DMS79 (cell line): ENCODE results near the gene VPS51.

Experiments
- DNase-seq: peaks from one replicate; lab custom pipeline; 2025; lab: John Stamatoyannopoulos, UW

Gene VPS51

DNA sequence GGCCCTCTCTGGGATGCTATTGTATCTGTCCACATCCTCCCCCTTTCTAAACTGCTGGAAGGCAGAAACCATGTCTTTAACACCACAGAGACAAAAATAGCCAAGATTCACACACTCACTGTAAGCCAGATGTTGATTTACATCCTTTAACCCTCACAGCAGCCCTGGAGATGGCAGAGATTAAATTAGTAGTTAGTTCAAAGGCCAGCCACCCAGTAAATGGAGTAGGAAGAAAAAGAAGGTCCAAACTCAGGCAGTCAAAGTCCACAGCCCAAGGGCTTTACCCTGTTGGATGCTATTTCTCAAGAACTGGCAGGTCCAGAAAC lies 23.6 kb downstream of the VPS51 start:
- no peak for DNase-seq

GRCh38 chr11:65120831-65121230 lies 24.8 kb downstream of the VPS51 start:
- no peak for DNase-seq

GRCh38 chr11:65121447-65121864 lies 25.4 kb downstream of the VPS51 start:
- DNase-seq, result no peak

DNA sequence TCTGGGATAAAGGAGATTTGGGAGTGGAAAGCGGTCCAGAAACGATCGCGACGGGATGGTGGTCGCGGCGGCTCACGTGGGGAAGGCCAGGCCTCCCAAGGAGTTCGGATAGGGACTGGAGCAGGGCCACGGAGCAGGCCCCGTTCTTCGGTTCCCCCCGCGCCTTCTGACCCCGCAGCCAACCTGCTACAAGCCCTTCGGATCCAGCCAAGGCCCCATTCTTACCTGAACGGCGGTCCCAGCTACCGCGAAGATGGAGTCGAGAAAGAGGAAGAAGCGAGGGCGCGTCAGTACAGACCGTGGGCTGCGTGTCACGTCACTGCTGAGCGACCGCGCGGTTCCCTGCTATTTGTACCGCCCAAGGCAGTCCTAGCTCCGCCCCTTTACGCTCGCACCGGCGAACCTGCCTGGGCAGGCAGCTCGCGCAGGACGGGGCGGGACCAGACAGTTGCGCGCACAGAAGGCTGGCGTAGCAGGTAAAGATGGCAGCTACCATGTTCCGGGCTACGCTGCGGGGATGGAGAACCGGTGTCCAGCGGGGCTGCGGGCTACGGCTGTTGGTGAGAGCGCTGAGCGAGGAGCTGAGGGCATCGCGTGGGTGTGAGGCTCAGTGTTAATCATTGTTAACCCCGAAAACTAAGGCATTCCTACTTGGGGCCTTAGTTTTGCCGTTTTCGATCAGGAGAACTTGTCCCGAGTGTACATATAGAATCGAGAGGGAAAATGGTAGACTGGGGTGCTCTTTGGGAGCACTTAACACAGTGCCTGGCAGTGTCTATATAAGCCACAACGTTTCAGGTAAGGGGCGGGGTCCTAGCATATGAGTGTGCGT lies 26.1 kb downstream of the VPS51 start, which contains the start of the genes FAU and MRPL49:
Gene FAU, minus strand, starts transcription at position 270 of the 832 bp plus-strand sequence. CDS start 321 bp downstream, outside the sequence.
Gene MRPL49, plus strand, starts transcription at position 457 of the 832 bp plus-strand sequence. Its CDS starts 26 bp downstream, at position 483.
- DNase-seq, result peak; percentile 94

GRCh38 chr11:65124480-65125196 lies 28.6 kb downstream of the VPS51 start:
- DNase-seq, result no peak

DNA sequence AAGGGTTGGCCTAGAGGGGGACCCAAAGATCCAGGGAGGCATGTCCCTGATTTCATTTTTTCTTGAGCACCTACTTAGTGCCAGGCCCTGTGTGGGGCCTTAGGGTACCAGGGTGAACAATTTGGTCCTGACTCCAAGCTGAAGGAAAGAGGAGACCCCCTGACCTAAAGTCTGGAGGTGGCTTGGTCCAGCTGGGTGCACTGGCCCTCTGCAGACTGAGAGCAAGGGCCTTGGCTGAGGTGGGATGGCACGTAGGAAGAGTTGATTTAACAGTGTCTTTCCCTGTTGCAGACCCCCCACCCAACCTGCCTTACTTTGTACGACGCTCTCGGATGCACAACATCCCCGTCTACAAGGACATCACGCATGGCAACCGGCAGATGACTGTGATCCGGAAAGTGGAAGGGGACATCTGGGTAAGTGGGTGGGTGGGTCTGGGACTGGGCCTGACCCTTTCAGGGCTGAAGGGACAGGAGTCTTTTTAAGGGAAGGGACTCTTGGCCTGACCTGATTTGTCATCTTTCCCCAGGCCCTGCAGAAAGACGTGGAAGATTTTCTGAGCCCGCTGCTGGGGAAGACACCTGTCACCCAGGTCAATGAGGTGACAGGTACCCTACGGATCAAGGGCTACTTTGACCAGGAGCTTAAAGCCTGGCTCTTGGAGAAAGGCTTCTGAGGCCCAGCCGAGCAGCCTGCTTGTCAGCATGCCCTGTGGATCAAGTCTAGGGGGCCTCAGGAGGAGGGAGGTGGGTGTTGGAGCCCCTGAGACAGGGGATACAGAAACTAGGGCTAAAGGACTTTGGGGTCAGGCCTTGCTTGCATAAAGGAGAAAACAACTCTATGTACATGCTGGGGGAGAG lies 29.4 kb downstream of the VPS51 start:
- DNase-seq, result no peak

DNA sequence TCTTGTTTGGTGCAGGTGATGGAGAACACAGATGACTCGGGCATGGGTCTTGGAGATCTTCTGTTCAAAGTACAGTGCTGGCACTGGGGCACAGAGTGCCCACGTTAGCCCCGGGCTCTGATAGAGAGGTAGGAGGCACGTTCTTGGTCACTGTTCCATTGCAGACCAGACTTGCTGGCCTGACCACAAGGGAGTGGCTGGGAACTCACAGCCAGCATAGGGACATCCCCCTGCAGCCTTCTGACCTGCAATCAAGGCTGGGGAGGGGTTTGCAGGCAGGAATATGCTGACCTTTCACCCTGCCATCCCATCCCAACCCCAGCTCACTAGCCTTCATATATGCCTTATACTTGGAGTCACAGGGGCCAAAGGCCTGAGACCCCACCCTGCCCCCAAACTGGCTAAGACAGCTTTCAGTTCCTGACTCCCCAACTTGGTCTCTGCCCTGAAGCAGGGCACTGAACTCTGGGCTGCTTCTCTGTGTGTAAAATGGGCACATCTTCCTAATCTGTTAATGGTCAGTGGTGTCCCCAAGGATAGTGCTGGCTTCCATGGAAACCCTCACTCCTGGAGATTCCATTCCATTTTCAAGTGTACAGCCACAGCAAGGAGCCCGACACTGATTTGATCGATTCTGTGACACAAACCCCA lies 30.7 kb downstream of the VPS51 start:
- no peak for DNase-seq

GRCh38 chr11:65127473-65128181 lies 31.6 kb downstream of the VPS51 start:
- DNase-seq, result no peak

- no peak for DNase-seq
Observed at GRCh38 chr11:65128182-65129145, 32.5 kb downstream of the VPS51 start.

GRCh38 chr11:65129649-65130441 lies 33.8 kb downstream of the VPS51 start:
- no peak for DNase-seq

DNA sequence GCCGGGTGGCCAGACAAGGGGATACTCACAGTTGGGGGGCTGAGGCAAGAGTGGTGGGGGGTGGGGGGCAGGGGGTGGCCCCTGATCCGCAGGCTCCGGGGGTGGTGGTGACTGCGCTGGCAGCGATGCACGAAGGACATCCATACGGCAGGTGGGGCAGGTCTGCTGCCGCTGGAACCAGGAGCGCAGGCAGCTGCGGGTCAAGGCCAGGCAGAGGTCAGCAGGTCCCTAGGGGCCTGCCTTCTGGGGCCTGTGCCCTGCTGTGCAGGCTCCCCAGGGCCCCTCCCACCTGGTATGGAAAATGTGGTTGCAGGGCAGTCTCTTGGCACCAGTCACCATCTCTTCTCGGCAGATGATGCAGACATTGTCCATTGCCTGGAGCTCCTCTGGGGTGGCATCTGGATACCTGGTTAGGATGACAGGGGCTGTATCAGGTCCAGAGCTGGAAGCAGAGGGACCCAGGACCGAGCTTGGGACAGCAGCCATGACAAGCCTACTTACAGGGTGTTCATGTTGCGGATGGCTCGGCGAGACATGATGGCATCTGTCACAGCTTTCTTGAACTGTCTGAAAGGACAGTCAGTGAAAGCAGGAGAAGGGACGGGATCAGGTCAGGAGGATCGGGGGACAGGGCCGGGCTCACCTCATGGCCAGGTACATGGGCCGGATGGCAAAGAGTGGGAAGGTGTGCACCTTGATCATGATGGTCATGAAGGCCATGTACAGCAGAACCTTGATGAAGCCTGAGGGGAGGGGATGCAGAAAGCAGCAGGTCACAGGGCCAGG lies 34.8 kb downstream of the VPS51 start:
- no peak for DNase-seq

GRCh38 chr11:65131417-65131776 lies 35.4 kb downstream of the VPS51 start:
- DNase-seq, result no peak

- DNase-seq, result no peak
Observed at GRCh38 chr11:65131895-65132237, 35.9 kb downstream of the VPS51 start.

- DNase-seq, result no peak
Observed at GRCh38 chr11:65132238-65132987, 36.4 kb downstream of the VPS51 start.

DNA sequence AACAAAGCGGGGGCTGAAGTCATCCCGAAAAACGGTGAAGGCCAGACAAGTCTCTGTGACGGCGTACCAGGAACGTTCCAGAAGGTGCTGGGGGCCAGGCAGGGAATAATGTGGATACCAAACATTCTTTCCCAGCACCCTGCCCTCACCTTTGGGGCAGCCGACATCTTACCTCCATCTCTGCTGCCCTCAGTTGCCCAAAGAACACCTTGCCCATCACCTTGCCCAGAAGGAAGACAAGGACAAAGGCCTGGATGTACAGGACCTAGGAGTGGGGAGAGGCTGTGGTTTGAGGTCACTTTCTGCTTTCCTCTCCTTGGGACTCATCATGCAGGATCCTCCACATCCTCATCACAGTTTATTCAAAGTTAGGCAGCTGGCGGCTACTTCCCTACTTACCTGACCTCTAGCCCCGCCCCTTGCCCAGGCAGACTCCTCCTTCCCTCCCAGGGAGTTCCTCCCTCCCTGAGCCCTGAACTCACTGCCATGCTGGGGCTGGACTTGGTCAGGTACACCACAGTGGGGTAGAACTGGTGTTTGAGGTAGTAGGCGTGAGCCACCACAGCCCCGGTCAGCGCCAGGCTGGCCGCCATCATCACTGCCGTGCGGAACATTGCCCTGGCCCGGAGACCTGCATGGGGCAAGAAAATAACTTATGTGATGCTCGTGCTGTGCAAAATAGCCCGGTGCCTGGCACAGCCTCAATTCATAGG lies 37.1 kb downstream of the VPS51 start:
- peak; percentile 12 for DNase-seq

- no peak for DNase-seq
Observed at GRCh38 chr11:65133724-65134123, 37.7 kb downstream of the VPS51 start.
